Liver (tissue), 9 donors: ENCODE measurements around the gene OR2V1. TPM values are rescaled to one million over a fixed set of nuclear protein-coding genes. Genes with fewer than 3 reads are reported as not detected.

Experiments
- DNase-seq: peaks from one replicate; pipeline ENCODE4 v3.0.0-alpha.2; 2017; ENCODE audit warnings: low spot score
- H3K27ac ChIP-seq, 2 donors: one replicate each; pipeline ENCODE4 v1.7.0; 2013; ENCODE audit warnings: inconsistent platforms in 2 of 2, low read length in 2 of 2, control low read depth in 1 of 2, low read depth in 1 of 2, mild to moderate bottlenecking in 1 of 2
- H3K27me3 ChIP-seq, 4 donors: one replicate each; pipeline versions ENCODE4 v1.6.1 to v1.7.0; 2013; ENCODE audit warnings: low read length in 3 of 4, inconsistent platforms in 1 of 4, mild to moderate bottlenecking in 1 of 4, moderate library complexity in 1 of 4; ENCODE audit not compliant: control insufficient read depth in 4 of 4, insufficient read depth in 4 of 4
- H3K36me3 ChIP-seq, 4 donors: one replicate each; pipeline versions ENCODE4 v1.6.1 to v1.7.0; 2013; ENCODE audit warnings: low read length in 3 of 4, mild to moderate bottlenecking in 3 of 4, low read depth in 1 of 4, moderate library complexity in 1 of 4; ENCODE audit not compliant: control insufficient read depth in 4 of 4, insufficient read depth in 3 of 4
- H3K4me1 ChIP-seq, 4 donors: one replicate each; pipeline versions ENCODE4 v1.6.1 to v1.7.0; 2013; ENCODE audit warnings: low read length in 3 of 4, mild to moderate bottlenecking in 3 of 4, moderate library complexity in 1 of 4; ENCODE audit not compliant: control insufficient read depth in 4 of 4, insufficient read depth in 4 of 4
- H3K4me3 ChIP-seq, 3 donors: one replicate each; pipeline versions ENCODE4 v1.6.1 to v1.7.0; 2013; ENCODE audit warnings: low read length in 3 of 3, control low read depth in 1 of 3, low read depth in 1 of 3, mild to moderate bottlenecking in 1 of 3
- H3K9ac ChIP-seq, 2 donors: one replicate each; pipeline ENCODE4 v1.7.0; 2013; ENCODE audit warnings: low read length in 2 of 2, mild to moderate bottlenecking in 2 of 2, moderate library complexity in 2 of 2, control low read depth in 1 of 2, low read depth in 1 of 2
- H3K9me3 ChIP-seq, 4 donors: one replicate each; pipeline versions ENCODE4 v1.6.1 to v1.7.0; 2013; ENCODE audit warnings: low read length in 3 of 4; ENCODE audit not compliant: control insufficient read depth in 4 of 4
- CTCF ChIP-seq: fragments of 150-350 bp; IDR thresholded peaks from 2 replicates; pipeline ENCODE4 v1.5.1; 2017; ENCODE audit warnings: improper control_type of control experiment, low read depth, low read length; ENCODE audit not compliant: missing input control
- EGR1 ChIP-seq, 2 donors: IDR thresholded peaks; 2 replicates each; pipeline ENCODE4 v1.6.1; 2016 to 2018; ENCODE audit warnings: antibody characterized with exemption in 2 of 2, low read depth in 2 of 2
- FOXA1 ChIP-seq: IDR thresholded peaks from 2 replicates; pipeline ENCODE4 v1.6.1; 2016; ENCODE audit warnings: antibody characterized with exemption
- FOXA2 ChIP-seq: IDR thresholded peaks from 2 replicates; pipeline ENCODE4 v1.6.1; 2016; ENCODE audit warnings: antibody characterized with exemption
- GABPA ChIP-seq, 2 donors: IDR thresholded peaks in 1 of 2; conservative IDR thresholded peaks in 1 of 2; 2 replicates each; pipeline ENCODE4 v1.6.1; 2016; ENCODE audit warnings: antibody characterized with exemption in 2 of 2, mild to moderate bottlenecking in 1 of 2, moderate library complexity in 1 of 2
- HNF4A ChIP-seq, 2 donors: conservative IDR thresholded peaks; 2 replicates each; pipeline ENCODE4 v1.6.1; 2016; ENCODE audit warnings: antibody characterized with exemption in 2 of 2, mild to moderate bottlenecking in 2 of 2
- HNF4G ChIP-seq: IDR thresholded peaks from 2 replicates; pipeline ENCODE4 v1.6.1; 2016; ENCODE audit warnings: antibody characterized with exemption
- JUND ChIP-seq, 2 donors: IDR thresholded peaks; 2 replicates each; pipeline ENCODE4 v1.6.1; 2016; ENCODE audit warnings: antibody characterized with exemption in 2 of 2
- MAX ChIP-seq: IDR thresholded peaks from 2 replicates; pipeline ENCODE4 v1.6.1; 2016; ENCODE audit warnings: antibody characterized with exemption
- NR2F2 ChIP-seq: IDR thresholded peaks from 2 replicates; pipeline ENCODE4 v1.6.1; 2016; ENCODE audit warnings: antibody characterized with exemption
- RAD21 ChIP-seq, 2 donors: IDR thresholded peaks; 2 replicates each; pipeline ENCODE4 v1.6.1; 2016; ENCODE audit warnings: antibody characterized with exemption in 2 of 2, mild to moderate bottlenecking in 2 of 2
- REST ChIP-seq: IDR thresholded peaks from 2 replicates; pipeline ENCODE4 v1.6.1; 2016; ENCODE audit warnings: antibody characterized with exemption, mild to moderate bottlenecking
- RXRA ChIP-seq, 2 donors: IDR thresholded peaks; 2 replicates each; pipeline ENCODE4 v1.6.1; 2017 to 2018; ENCODE audit warnings: antibody characterized with exemption in 2 of 2, mild to moderate bottlenecking in 1 of 2
- SP1 ChIP-seq: IDR thresholded peaks from 2 replicates; pipeline ENCODE4 v1.6.1; 2018; ENCODE audit warnings: antibody characterized with exemption, mild to moderate bottlenecking
- TAF1 ChIP-seq: conservative IDR thresholded peaks from 2 replicates; pipeline ENCODE4 v1.6.1; 2016; ENCODE audit warnings: antibody characterized with exemption, mild to moderate bottlenecking
- YY1 ChIP-seq: IDR thresholded peaks from 2 replicates; pipeline ENCODE4 v1.6.1; 2016; ENCODE audit warnings: antibody characterized with exemption, mild to moderate bottlenecking
- ZBTB33 ChIP-seq: IDR thresholded peaks from 2 replicates; pipeline ENCODE4 v1.6.1; 2016; ENCODE audit warnings: antibody characterized with exemption
- WGBS: extraction: QIAGEN DNeasy Blood & Tissue Kit; methylation state at CpG from one replicate; pipeline ENCODE4 v1.1.7; 2013; 5-methylcytosine and 5-hydroxymethylcytosine counted together
- polyA plus RNA-seq, 2 donors: library from polyadenylated mRNA; stranded (reverse) in 1 of 2; unstranded in 1 of 2; fragments of 200-250 nt in 1 of 2; fragments of >200 nt in 1 of 2; fragmentation: Nextera tagmentation in 1 of 2; extraction: Ambion mirVana in 1 of 2; gene quantifications; one replicate each; pipeline versions ENCODE4 v1.2.1 to v1.2.3, GENCODE V29; 2013 to 2015
- total RNA-seq, 2 donors: library from RNA; depleted of rRNA; stranded (reverse); fragments of >200 nt; gene quantifications; one replicate each; pipeline ENCODE4 v1.2.3, GENCODE V29; 2014
- donor health status: healthy.
- donor health status: healthy.
- donor health status: healthy.
- donor health status: healthy.
- donor health status: healthy.

OR2V1 gene
- total and polyA plus RNA-seq, 4 donors = not detected

- Histone ChIP-seq H3K4me3 (no peak overlapping the region), H3K4me1 (no peaks in the 10 kb centered on the region), H3K27me3 (peaks cover 2 to 5% (median 3%) of the 10 kb centered on the region in 4 donors), H3K9ac (no peak overlapping the region), H3K9me3 (peaks cover 0 to 1% (median 0%) of the 10 kb centered on the region in 4 donors), H3K36me3 (no peaks in the 10 kb centered on the region), H3K27ac (no peak overlapping the region)
- TF ChIP-seq FOXA2 (no peak), HNF4A (conservative IDR thresholded peaks at IDR 0.05) (no peak), HNF4G (no peak), CTCF (no peak), TAF1 (no peak), FOXA1 (no peak)
- WGBS = 67% methylated on average over 3 of the region's 3 CpGs
- DNase-seq = no peak
Observed at GRCh38 chr5:181176254-181176952, 45.4 kb upstream of the OR2V1 start.

GRCh38 chr5:181173420-181174342 is 42.7 kb upstream of the OR2V1 start:
- Histone ChIP-seq H3K36me3 (no peaks in the 10 kb centered on the region), H3K27ac (no peak overlapping the region), H3K9me3 (peaks cover 0 to 1% (median 0%) of the 10 kb centered on the region in 4 donors), H3K9ac (no peak overlapping the region), H3K4me3 (no peak overlapping the region), H3K27me3 (peaks cover 4 to 19% (median 9%) of the 10 kb centered on the region in 4 donors), H3K4me1 (peaks cover 0 to 3% (median 0%) of the 10 kb centered on the region in 4 donors)
- WGBS = 6% methylated on average over 50 of the region's 50 CpGs
- TF ChIP-seq EGR1 (IDR thresholded peaks at IDR 0.05; ENCODE audit: low read depth in 2 of 2) = no peak
- TF ChIP-seq HNF4G = no peak
- TF ChIP-seq MAX = no peak
- no peak for TF ChIP-seq JUND (IDR thresholded peaks at IDR 0.05)
- TF ChIP-seq REST = no peak
- TF ChIP-seq TAF1 = no peak
- no peak for TF ChIP-seq RAD21 (IDR thresholded peaks at IDR 0.05)
- TF ChIP-seq ZBTB33 = no peak
- no peak for TF ChIP-seq RXRA (IDR thresholded peaks at IDR 0.05)
- TF ChIP-seq HNF4A (conservative IDR thresholded peaks at IDR 0.05) = no peak
- no peak for TF ChIP-seq NR2F2
- TF ChIP-seq GABPA (IDR thresholded peaks at IDR 0.05 in 1 of 2, conservative IDR thresholded peaks at IDR 0.05 in 1 of 2) = no peak
- no peak for TF ChIP-seq FOXA2
- TF ChIP-seq SP1 = no peak
- no peak for TF ChIP-seq YY1
- peak; percentile 64 for DNase-seq
